ENCODE results near the gene HHIPL1. TPM values are rescaled to one million over a fixed set of nuclear protein-coding genes. Genes with fewer than 3 reads are reported as not detected.
"Not testable (repeated sequence)": the region's sequence is repeated elsewhere in the genome, so short reads cannot be mapped to it uniquely, and the experiment has no call there.

The HHIPL1 gene
- total RNA-seq, 4 donors from 2014 or later = 2.2 to 4.7 (median 3.6) TPM

DNA sequence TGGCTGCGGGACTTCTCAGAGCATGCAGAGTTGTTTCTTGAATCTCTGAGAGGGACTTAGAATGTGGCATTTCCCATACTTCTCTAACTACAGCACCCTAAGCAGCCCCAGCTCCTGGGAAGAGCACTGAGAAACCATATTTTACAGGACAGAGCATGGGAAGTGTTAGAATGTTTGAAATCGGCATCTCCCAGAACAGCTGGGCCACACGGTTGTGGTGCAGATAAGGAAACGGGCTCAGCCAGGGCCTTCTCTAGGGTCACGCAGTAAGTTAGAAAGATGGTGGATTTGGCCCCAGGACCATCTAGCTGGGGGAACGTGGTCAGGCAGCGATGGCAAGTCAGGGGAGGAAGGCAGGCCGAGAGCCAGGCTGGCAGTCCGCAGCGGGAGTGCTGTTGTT is 10.5 kb upstream of the HHIPL1 start:
- TF ChIP-seq, protein P1, sequence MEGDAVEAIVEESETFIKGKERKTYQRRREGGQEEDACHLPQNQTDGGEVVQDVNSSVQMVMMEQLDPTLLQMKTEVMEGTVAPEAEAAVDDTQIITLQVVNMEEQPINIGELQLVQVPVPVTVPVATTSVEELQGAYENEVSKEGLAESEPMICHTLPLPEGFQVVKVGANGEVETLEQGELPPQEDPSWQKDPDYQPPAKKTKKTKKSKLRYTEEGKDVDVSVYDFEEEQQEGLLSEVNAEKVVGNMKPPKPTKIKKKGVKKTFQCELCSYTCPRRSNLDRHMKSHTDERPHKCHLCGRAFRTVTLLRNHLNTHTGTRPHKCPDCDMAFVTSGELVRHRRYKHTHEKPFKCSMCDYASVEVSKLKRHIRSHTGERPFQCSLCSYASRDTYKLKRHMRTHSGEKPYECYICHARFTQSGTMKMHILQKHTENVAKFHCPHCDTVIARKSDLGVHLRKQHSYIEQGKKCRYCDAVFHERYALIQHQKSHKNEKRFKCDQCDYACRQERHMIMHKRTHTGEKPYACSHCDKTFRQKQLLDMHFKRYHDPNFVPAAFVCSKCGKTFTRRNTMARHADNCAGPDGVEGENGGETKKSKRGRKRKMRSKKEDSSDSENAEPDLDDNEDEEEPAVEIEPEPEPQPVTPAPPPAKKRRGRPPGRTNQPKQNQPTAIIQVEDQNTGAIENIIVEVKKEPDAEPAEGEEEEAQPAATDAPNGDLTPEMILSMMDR (IDR thresholded peaks at IDR 0.05) = no peak
- DNase-seq (ENCODE audit: low spot score) (no peak), ATAC-seq (ENCODE audit: low FRiP score) (no peak)

DNA sequence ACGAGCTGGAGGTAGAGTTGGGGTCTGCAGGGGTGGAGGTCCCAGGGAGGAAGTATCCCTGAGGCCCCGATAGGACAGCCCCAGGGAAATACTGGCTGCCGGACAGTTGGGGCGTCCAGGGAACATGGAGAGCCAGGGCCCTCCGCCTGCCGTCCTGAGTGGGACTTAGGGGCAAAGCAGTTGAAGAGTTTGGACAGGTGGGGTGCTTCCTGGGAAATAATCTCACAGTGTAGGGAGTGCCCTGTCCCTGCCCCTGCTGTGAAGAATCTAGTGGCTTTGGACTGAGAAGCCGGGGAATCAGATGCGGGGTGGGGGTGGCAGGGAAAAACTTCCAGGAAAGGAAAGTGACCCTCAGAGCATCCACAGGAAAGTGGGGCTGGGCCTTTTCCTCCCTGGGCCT is 9.8 kb upstream of the HHIPL1 start:
- ATAC-seq (ENCODE audit: low FRiP score) = no peak
- TF ChIP-seq, protein P1 (IDR thresholded peaks at IDR 0.05) = no peak
- DNase-seq (ENCODE audit: low spot score) = no peak

DNA sequence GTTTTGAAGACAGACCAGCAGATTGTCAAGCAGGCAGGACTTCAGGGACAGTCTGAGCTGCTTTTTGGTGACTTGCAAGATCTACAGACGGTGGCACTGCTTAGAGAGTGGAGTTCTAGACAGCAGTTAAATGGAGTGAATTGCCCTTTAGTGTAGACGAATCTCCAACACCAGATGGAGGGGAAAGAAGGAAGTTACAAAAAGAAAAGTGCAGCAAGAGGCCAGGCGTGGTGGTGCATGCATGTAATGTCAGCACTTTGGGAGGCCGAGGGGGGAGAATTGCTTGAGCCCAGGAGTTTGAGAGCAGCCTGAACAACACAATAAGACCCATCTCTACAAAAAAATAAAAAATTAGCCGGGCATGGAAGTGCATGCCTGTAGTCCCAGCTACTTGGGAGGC is 8.4 kb upstream of the HHIPL1 start:
- ATAC-seq (ENCODE audit: low FRiP score) = no peak
- TF ChIP-seq, protein P1 (IDR thresholded peaks at IDR 0.05) = no peak
- DNase-seq (ENCODE audit: low spot score) = no peak

DNA sequence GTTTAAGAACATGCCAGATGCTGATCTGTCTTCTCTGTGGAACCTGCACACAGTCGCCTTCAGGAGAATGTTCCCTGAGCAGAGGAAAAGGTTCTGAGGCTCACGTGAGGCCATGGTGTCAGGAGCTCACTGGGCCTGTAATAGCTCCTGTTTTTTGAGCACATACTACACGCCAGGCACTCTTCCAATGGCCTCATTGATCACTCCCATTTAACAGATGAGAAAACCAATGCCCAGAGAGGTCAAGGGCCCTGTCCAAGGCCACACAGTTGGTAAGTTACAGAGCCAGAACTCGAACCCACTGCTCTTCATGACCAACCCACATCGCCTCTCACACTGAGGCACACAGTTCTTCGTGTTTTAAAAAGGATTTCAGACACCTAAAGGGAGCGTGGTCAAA is 7.3 kb upstream of the HHIPL1 start:
- no peak for DNase-seq (ENCODE audit: low spot score)
- TF ChIP-seq, protein P1 (IDR thresholded peaks at IDR 0.05) = no peak
- peak; percentile 28 for ATAC-seq (ENCODE audit: low FRiP score)

DNA sequence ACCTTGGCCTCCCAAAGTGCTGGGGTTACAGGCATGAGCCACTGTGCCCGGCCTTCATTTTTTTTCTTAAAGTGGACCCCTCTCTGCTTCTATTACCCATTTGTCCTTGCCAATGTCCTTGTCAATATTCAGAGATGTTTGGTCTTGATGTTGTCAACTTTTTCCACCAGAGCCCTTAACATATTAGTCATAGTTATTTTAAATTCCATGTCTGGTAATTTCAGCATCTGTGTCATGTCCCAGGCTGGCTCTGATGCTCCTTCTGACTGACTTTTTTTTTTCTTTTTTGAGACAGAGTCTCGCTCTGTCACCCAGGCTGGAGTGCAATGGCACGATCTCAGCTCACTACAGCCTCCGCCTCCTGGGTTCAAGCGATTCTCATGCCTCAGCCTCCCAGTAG is 2.2 kb upstream of the HHIPL1 start:
- not testable (repeated sequence) for DNase-seq (ENCODE audit: low spot score); ATAC-seq (ENCODE audit: low FRiP score)

DNA sequence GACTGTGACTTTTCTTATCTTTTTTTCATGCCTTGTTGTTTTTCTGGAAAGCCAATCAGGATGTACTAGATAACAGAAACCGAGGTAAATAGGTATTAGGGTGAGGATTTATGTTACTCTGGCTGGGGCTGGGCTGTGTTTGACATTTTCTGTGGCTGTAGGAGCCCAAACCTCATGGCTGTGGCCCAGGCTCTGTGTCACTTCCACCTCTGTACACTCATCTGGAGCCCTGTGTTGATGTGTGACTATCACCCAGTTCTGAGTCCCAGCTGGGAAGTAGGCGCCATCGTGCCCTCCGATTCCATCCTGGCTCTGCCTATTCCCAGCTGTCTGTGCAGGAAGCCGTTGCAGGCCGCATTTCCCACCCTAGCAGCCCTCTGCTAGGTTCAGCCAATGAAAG is 1.6 kb upstream of the HHIPL1 start:
- no peak for ATAC-seq (ENCODE audit: low FRiP score)
- no peak for DNase-seq (ENCODE audit: low spot score)
- TF ChIP-seq, protein P1 (IDR thresholded peaks at IDR 0.05) = no peak

DNA sequence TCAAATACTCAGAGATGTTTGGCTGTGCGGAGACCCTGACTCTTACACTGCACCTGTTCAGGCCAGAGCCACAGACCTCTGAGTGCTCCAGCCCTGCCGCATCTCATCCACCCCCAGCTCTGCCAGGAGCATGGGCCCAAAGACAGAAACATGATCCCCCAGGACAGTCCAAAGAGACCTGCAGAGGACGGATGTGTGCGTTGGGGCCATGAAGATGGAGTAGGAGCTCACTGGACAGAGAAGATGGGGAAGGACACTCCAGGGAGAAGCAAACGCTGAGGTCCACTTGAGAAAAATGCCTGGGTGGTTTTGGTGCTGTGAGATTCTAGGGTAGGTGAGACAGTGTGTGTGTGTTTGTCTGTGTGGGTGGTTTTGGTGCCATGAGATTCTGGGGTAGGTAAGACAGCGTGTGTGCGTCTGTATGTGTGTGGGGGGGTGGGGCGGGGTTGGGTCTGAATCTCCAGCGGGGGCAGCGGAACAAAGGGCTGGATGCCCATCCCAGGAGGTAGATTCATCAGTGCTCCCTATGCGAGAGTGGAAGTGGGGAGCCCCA is 818 bp upstream of the HHIPL1 start:
- TF ChIP-seq, protein P1 (IDR thresholded peaks at IDR 0.05) = no peak
- DNase-seq (ENCODE audit: low spot score) (no peak), ATAC-seq (ENCODE audit: low FRiP score) (no peak)
